H1 (cell line): ENCODE results near the gene FNDC11. TPM values are rescaled to one million over a fixed set of nuclear protein-coding genes. Genes with fewer than 3 reads are reported as not detected.

Experiments used
- CTCF ChIA-PET: fragments of 300-600 bp; sonication (Branson Sonifier 250); formaldehyde crosslinking; loops from one replicate; lab custom pipeline; 2021; ENCODE audit not compliant: partially characterized antibody; lab: Charles Lee
- POLR2A ChIA-PET: fragments of 300-600 bp; sonication (Branson Sonifier 250); formaldehyde crosslinking; loops from one replicate; lab custom pipeline; 2021; ENCODE audit warnings: inconsistent platforms; ENCODE audit not compliant: partially characterized antibody; lab: Charles Lee
- DNase-seq, 2 experiments: peaks; one replicate each; pipeline versions ENCODE4 v3.0.0 to v3.0.0-alpha.2; 2010 to 2022; ENCODE audit warnings: low spot score in 2 of 2, low read depth in 1 of 2, mixed read lengths in 1 of 2
- FAIRE-seq: peaks from 2 replicates; lab custom pipeline; 2011; peaks lifted over from hg19 to GRCh38; lab: Jason Lieb, UNC
- H2AFZ ChIP-seq: 2 replicates; pipeline ENCODE4 v1.8.1; 2012; ENCODE audit warnings: low read length, inconsistent platforms
- H2AK5ac ChIP-seq: 2 replicates; pipeline ENCODE4 v1.6.1; 2013; ENCODE audit warnings: low read depth, low read length
- H2BK120ac ChIP-seq: replicated peaks from 2 replicates; pipeline ENCODE3; 2013; ENCODE audit warnings: low read depth, low read length, inconsistent platforms
- H2BK12ac ChIP-seq: 2 replicates; pipeline ENCODE4 v1.6.1; 2013; ENCODE audit warnings: low read depth, low read length
- H2BK15ac ChIP-seq: 2 replicates; pipeline ENCODE4 v1.6.1; 2013; ENCODE audit warnings: low read length
- H2BK20ac ChIP-seq: 2 replicates; pipeline ENCODE4 v1.6.1; 2013; ENCODE audit warnings: low read length
- H2BK5ac ChIP-seq: 2 replicates; pipeline ENCODE4 v1.6.1; 2013; ENCODE audit warnings: low read depth, low read length
- H3K14ac ChIP-seq: 2 replicates; pipeline ENCODE4 v1.6.1; 2013; ENCODE audit warnings: inconsistent platforms; ENCODE audit not compliant: insufficient read length
- H3K18ac ChIP-seq: 2 replicates; pipeline ENCODE4 v1.6.1; 2013; ENCODE audit warnings: low read length; ENCODE audit errors: extremely low read depth
- H3K23ac ChIP-seq: 2 replicates; pipeline ENCODE4 v1.6.1; 2013; ENCODE audit warnings: inconsistent platforms; ENCODE audit not compliant: insufficient read length
- H3K23me2 ChIP-seq: 2 replicates; pipeline ENCODE4 v1.6.1; 2013; ENCODE audit warnings: low read depth, low read length
- H3K27ac ChIP-seq: 2 replicates; pipeline ENCODE4 v1.6.1; 2011; ENCODE audit warnings: low read depth, low read length, inconsistent platforms
- H3K27me3 ChIP-seq, 4 experiments: replicated peaks in 1 of 4; 1 replicate in 1 of 4; 2 replicates in 3 of 4; pipeline versions ENCODE4 v1.6.1 to v1.8.1; 2011 to 2013; ENCODE audit warnings: low read length in 3 of 4, mild to moderate bottlenecking in 3 of 4, inconsistent platforms in 2 of 4, mixed read lengths in 2 of 4, moderate library complexity in 1 of 4; ENCODE audit not compliant: control insufficient read depth in 3 of 4, insufficient read depth in 3 of 4; ENCODE audit errors: extremely low read depth in 1 of 4
- H3K36me3 ChIP-seq, 4 experiments: 2 replicates each; pipeline versions ENCODE4 v1.6.1 to v1.8.1; 2011 to 2013; ENCODE audit warnings: mild to moderate bottlenecking in 4 of 4, low read length in 3 of 4, moderate library complexity in 2 of 4, control low read depth in 1 of 4, inconsistent platforms in 1 of 4; ENCODE audit not compliant: insufficient read depth in 4 of 4, control insufficient read depth in 2 of 4
- H3K4ac ChIP-seq: replicated peaks from 2 replicates; pipeline ENCODE3; 2013; ENCODE audit warnings: low read length, low read depth, mixed read lengths, inconsistent platforms; ENCODE audit not compliant: insufficient read length
- H3K4me1 ChIP-seq, 4 experiments: replicated peaks in 1 of 4; 1 replicate in 1 of 4; 2 replicates in 3 of 4; pipeline versions ENCODE4 v1.6.1 to v1.8.1; 2011 to 2013; ENCODE audit warnings: low read length in 3 of 4, inconsistent platforms in 2 of 4, mixed read lengths in 1 of 4; ENCODE audit not compliant: insufficient read depth in 4 of 4, control insufficient read depth in 3 of 4
- H3K4me2 ChIP-seq, 2 experiments: 2 replicates each; pipeline versions ENCODE4 v1.6.1 to v1.8.1; 2011 to 2013; ENCODE audit warnings: low read depth in 2 of 2, low read length in 2 of 2, control low read depth in 1 of 2, inconsistent platforms in 1 of 2, mild to moderate bottlenecking in 1 of 2; ENCODE audit not compliant: insufficient read depth in 1 of 2
- H3K4me3 ChIP-seq, 4 experiments: fragments of 200-600, 300-600 bp in 1 of 4; sonication (generic), shearing (Covaris generic), sonication (Bioruptor Twin) in 1 of 4; 2 replicates each; pipeline versions ENCODE4 v1.5.1 to v1.8.1; 2011 to 2016; ENCODE audit warnings: low read length in 4 of 4, low read depth in 3 of 4, control low read depth in 2 of 4, inconsistent platforms in 2 of 4, mild to moderate bottlenecking in 2 of 4, mixed read lengths in 1 of 4, moderate library complexity in 1 of 4; ENCODE audit not compliant: insufficient read depth in 2 of 4; ENCODE audit errors: extremely low read depth in 1 of 4
- H3K56ac ChIP-seq: replicated peaks from 2 replicates; pipeline ENCODE3; 2013; ENCODE audit warnings: low read depth, mild to moderate bottlenecking, mixed read lengths, low read length, inconsistent platforms; ENCODE audit not compliant: insufficient read length
- H3K79me1 ChIP-seq: 2 replicates; pipeline ENCODE4 v1.6.1; 2013; ENCODE audit warnings: low read depth, low read length, control low read depth
- H3K79me2 ChIP-seq, 2 experiments: 2 replicates each; pipeline versions ENCODE4 v1.6.1 to v1.8.1; 2012 to 2013; ENCODE audit warnings: low read length in 2 of 2, mild to moderate bottlenecking in 2 of 2, inconsistent platforms in 1 of 2; ENCODE audit not compliant: insufficient read depth in 2 of 2, control insufficient read depth in 1 of 2
- H3K9ac ChIP-seq, 4 experiments: replicated peaks in 1 of 4; 1 replicate in 1 of 4; 2 replicates in 3 of 4; pipeline versions ENCODE4 v1.6.1 to v1.8.1; 2011 to 2013; ENCODE audit warnings: low read depth in 3 of 4, low read length in 3 of 4, control low read depth in 2 of 4, mild to moderate bottlenecking in 2 of 4, moderate library complexity in 2 of 4, inconsistent platforms in 1 of 4; ENCODE audit errors: extremely low read depth in 1 of 4
- H3K9me3 ChIP-seq, 2 experiments: 2 replicates each; pipeline versions ENCODE4 v1.6.1 to v1.8.1; 2012 to 2013; ENCODE audit warnings: mild to moderate bottlenecking in 2 of 2, moderate library complexity in 2 of 2, control low read depth in 1 of 2, inconsistent platforms in 1 of 2, low read depth in 1 of 2, low read length in 1 of 2, mixed read lengths in 1 of 2; ENCODE audit not compliant: insufficient read depth in 2 of 2
- H4K20me1 ChIP-seq, 2 experiments: replicated peaks in 1 of 2; 2 replicates each; pipeline versions ENCODE3 to v1.8.1; 2011 to 2013; ENCODE audit warnings: inconsistent platforms in 2 of 2, low read length in 2 of 2, mild to moderate bottlenecking in 1 of 2; ENCODE audit not compliant: insufficient read depth in 2 of 2, control insufficient read depth in 1 of 2
- H4K5ac ChIP-seq: 2 replicates; pipeline ENCODE4 v1.6.1; 2013; ENCODE audit warnings: low read length, low read depth, mixed read lengths, inconsistent platforms; ENCODE audit not compliant: insufficient read length
- H4K8ac ChIP-seq: 2 replicates; pipeline ENCODE4 v1.8.0; 2013; ENCODE audit warnings: mild to moderate bottlenecking, moderate library complexity, low read length, inconsistent platforms; ENCODE audit not compliant: insufficient read depth; ENCODE audit errors: extremely low read depth
- H4K91ac ChIP-seq: replicated peaks from 2 replicates; pipeline ENCODE3; 2013; ENCODE audit warnings: low read length, mixed read lengths, inconsistent platforms; ENCODE audit not compliant: insufficient read length
- JUN ChIP-seq: IDR thresholded peaks from 2 replicates; pipeline ENCODE4 v1.6.1; 2011; ENCODE audit warnings: low read depth, mild to moderate bottlenecking, improper control_type of control experiment, low read length
- RBBP5 ChIP-seq: IDR thresholded peaks from 2 replicates; pipeline ENCODE4 v1.7.1; 2012; ENCODE audit warnings: low read depth, mild to moderate bottlenecking, inconsistent platforms, low read length, moderate library complexity, borderline replicate concordance
- WGBS, 2 experiments: shearing (Covaris generic) in 1 of 2; methylation state at CpG; one replicate each; pipeline versions ENCODE4 v1.1.6 to v1.1.7; 2013 to 2015; ENCODE audit warnings: low lambda C conversion rate in 2 of 2, mixed read lengths in 2 of 2, inconsistent platforms in 1 of 2, low coverage in 1 of 2, missing lambda C conversion rate in 1 of 2; ENCODE audit not compliant: insufficient replicate concordance in 2 of 2, insufficient coverage in 1 of 2, insufficient read length in 1 of 2; ENCODE audit errors: extremely low coverage in 1 of 2, missing lambda C conversion rate in 1 of 2; 5-methylcytosine and 5-hydroxymethylcytosine counted together
- polyA plus RNA-seq, 7 experiments: library from polyadenylated mRNA; depleted of rRNA in 3 of 7; stranded (reverse) in 5 of 7; unstranded in 2 of 7; fragments of >200 nt in 5 of 7; fragments of 200-250 nt in 2 of 7; gene quantifications; 1 replicate in 5 of 7; 2 replicates in 1 of 7; 4 replicates in 1 of 7; pipeline versions ENCODE4 v1.2.1 to v1.2.3, GENCODE V29; 2011 to 2013; ENCODE audit warnings: missing spikeins in 2 of 7, mixed read lengths in 2 of 7
- total RNA-seq: library from RNA; stranded (reverse); fragmentation: NEBNext Ultra II Directional; extraction: Animal tissue kit (Norgen Biotek cat#: 25700); gene quantifications from 2 replicates; pipeline ENCODE4 v1.2.1, GENCODE V29; 2021

The FNDC11 gene
- total and polyA plus RNA-seq, 2 of the 8 experiments (the other 6 are each of a cell fraction or from before 2014, with no cell fraction given), result 2.6 to 8.8 TPM

DNA sequence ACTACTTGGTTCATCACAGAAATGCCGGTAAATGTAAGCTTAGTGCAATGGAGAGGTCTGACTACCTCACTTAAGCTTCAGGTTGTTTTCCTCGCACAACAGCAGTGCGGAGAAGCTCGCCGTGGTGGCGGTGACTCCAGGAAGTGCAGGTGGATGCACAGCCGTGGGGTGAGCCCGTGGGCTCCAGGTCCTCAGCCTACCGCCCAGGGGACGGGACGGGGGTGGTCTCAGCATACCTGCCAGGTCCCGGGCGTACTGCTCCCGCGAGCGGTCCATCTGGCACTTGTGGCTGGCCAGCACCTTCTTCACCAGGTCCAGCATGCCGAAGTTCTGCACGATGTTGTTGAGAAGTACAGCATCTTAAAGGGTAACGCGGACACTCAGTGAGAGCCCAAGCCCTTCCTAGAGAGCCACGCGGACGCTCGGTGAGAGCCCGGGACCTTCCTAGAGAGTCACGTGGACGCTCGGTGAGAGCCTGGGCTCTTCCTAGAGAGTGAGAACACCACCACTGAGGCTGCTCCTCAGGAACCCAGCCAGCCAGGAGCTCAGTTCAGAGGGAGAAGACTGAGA is 37.9 kb downstream of the FNDC11 start:
- Histone ChIP-seq H3K9me3 (no peaks in the 10 kb centered on the region), H3K4me3 (no peak overlapping the region), H3K18ac (no peak overlapping the region), H3K4me1 (no peaks in the 10 kb centered on the region), H3K23ac (no peak overlapping the region), H2BK15ac (no peak overlapping the region), H3K27ac (no peak overlapping the region), H3K4ac (no peak overlapping the region), H4K8ac (no peak overlapping the region; the same call in 1 of the 2 replicates), H3K4me2 (no peak overlapping the region), H2BK5ac (no peak overlapping the region), H3K79me1 (no peaks in the 10 kb centered on the region), H4K5ac (no peak overlapping the region), H4K91ac (no peak overlapping the region), H3K23me2 (no peaks in the 10 kb centered on the region), H2BK20ac (no peak overlapping the region), H2AFZ (no peak overlapping the region), H3K56ac (no peak overlapping the region), H2AK5ac (no peak overlapping the region), H2BK120ac (no peak overlapping the region), H3K27me3 (no peaks in the 10 kb centered on the region), H4K20me1 (peaks cover 0 to 12% of the 10 kb centered on the region in 2 experiments), H3K36me3 (peaks cover 0 to 18% (median 12%) of the 10 kb centered on the region in 4 experiments; a peak in 7 of 8 replicates), H3K9ac (no peak overlapping the region), H3K14ac (no peak overlapping the region), H2BK12ac (no peak overlapping the region), H3K79me2 (no peaks in the 10 kb centered on the region)
- no peak for FAIRE-seq
- DNase-seq, result no peak
- CTCF ChIA-PET, result interaction anchor here (0.8 to 1.6 kb wide), 5 partner anchors 19 to 528 kb away, joined by 3 to 4 read pairs (median 3); no protein-coding TSS in a partner anchor
- WGBS, 2 experiments, result 98% methylated on average over 28 of the region's 28 CpGs; no CpG with 5 or more reads in 1 of the 2 experiments
- POLR2A ChIA-PET, result no interaction called here
- TF ChIP-seq RBBP5 (no peak), JUN (no peak)
